Pancreas (tissue), 10 donors: ENCODE results near the gene PRKD3. TPM values are rescaled to one million over a fixed set of nuclear protein-coding genes. Genes with fewer than 3 reads are reported as not detected.

Source experiments
- ATAC-seq, 4 donors: fragments of 200-7000 bp; cut with Tn5 transposase; one replicate each; pipeline versions ENCODE4 v1.8.0 to v1.9.1; 2020; ENCODE audit warnings: mild to moderate bottlenecking in 4 of 4, moderate library complexity in 4 of 4
- DNase-seq, 6 donors: peaks; one replicate each; pipeline ENCODE4 v3.0.0-alpha.2; 2020
- FAIRE-seq: peaks from 2 replicates; lab custom pipeline; 2012; peaks lifted over from hg19 to GRCh38; lab: Jason Lieb, UNC
- H3K27ac ChIP-seq, 4 donors: fragments of 200-600 bp; sonication (generic); 1 replicate in 3 of 4; 2 replicates in 1 of 4; pipeline versions ENCODE4 v1.5.0 to v1.8.0; 2020
- H3K27me3 ChIP-seq, 4 donors: fragments of 200-600 bp; one replicate each; pipeline ENCODE4 v1.8.0; 2021
- H3K36me3 ChIP-seq, 3 donors: fragments of 200-600 bp; sonication (generic) in 1 of 3; one replicate each; pipeline versions ENCODE4 v1.5.0 to v1.8.0; 2020 to 2021
- H3K4me1 ChIP-seq, 3 donors: fragments of 200-600 bp; one replicate each; pipeline ENCODE4 v1.8.0; 2021
- H3K4me3 ChIP-seq, 4 donors: fragments of 200-600 bp; sonication (generic) in 2 of 4; one replicate each; pipeline versions ENCODE4 v1.5.0 to v1.8.0; 2020 to 2021
- H3K9me3 ChIP-seq, 4 donors: fragments of 200-600 bp; one replicate each; pipeline ENCODE4 v1.8.0; 2021
- CTCF ChIP-seq, 4 donors: fragments of 200-600 bp; sonication (generic) in 3 of 4; IDR thresholded peaks; one replicate each; pipeline versions ENCODE4 v1.5.0 to v1.8.0; 2021; ENCODE audit warnings: antibody characterized with exemption in 4 of 4
- WGBS, 2 donors: extraction: QIAGEN DNeasy Blood & Tissue Kit; methylation state at CpG; one replicate each; pipeline ENCODE4 v1.1.7; 2013; 5-methylcytosine and 5-hydroxymethylcytosine counted together
- intact Hi-C, 3 donors: fragments of 100-400 bp; cut with DNase I; formaldehyde crosslinking; loops; one replicate each; pipeline versions ENCODE4 v1.11.1 to v1.14.2; 2022
- polyA plus RNA-seq, 2 donors: library from polyadenylated mRNA; stranded (reverse); fragments of 200-250 nt; gene quantifications; one replicate each; pipeline ENCODE4 v1.2.3, GENCODE V29; 2013
- total RNA-seq, 6 donors: library from RNA; stranded (reverse); fragmentation: NEBNext Ultra II Directional in 4 of 6; extraction: Animal tissue kit (Norgen Biotek cat#: 25700) in 4 of 6; gene quantifications; one replicate each; pipeline versions ENCODE4 v1.2.1 to v1.2.4, GENCODE V29; 2021 to 2023
- donor health status: healthy with polysubstance abuse.
- donor health status: DM: no; HTN: no; CAD: no; lungs with moderate emphysema.
- donor health status: DM: no; HTN: no; CAD: no.
- donor health status: control.
- donor health status: control.
- donor health status: Bipolar disorder and iron deficiency.
- donor health status: DM: yes; HTN: yes; CAD: no.
- donor health status: DM: no; HTN: no; CAD: no.
- donor health status: DM: no; HTN: no; CAD: no.
- donor health status: DM: yes; HTN: yes; CAD: no.

The PRKD3 gene
- total and polyA plus RNA-seq, 8 donors, result 4.1 to 17.2 (median 8.0) TPM

- Histone ChIP-seq H3K27me3 (no peaks in the 10 kb centered on the region), H3K36me3 (no peaks in the 10 kb centered on the region), H3K9me3 (no peaks in the 10 kb centered on the region), H3K27ac (peak within 1 kb of the TSS in 3 of 4 donors; percentile 6 to 53 (median 38)), H3K4me3 (peak within 1 kb of the TSS; percentile 38 to 67 (median 52)), H3K4me1 (peaks cover 0 to 3% (median 0%) of the 10 kb centered on the region in 3 donors)
- FAIRE-seq (no peak), ATAC-seq (peak; percentile 70 to 86 (median 81)), DNase-seq (peak; percentile 19 to 79 (median 38))
- TF ChIP-seq CTCF (IDR thresholded peaks at IDR 0.05), result no peak
- intact Hi-C loops, result no loop called here
- WGBS, 2 donors, result 2 to 3% methylated on average over 54 to 73 of the region's 73 CpGs
Measured at GRCh38 chr2:37344453-37345361, 20.1 kb upstream of the PRKD3 start, which contains the start of gene QPCT. Gene QPCT, plus strand, starts transcription at chr2:37344630. Its CDS starts 102 bp downstream, at chr2:37344732.

GRCh38 chr2:37343537-37344434 is 19.2 kb upstream of the PRKD3 start:
- WGBS, 2 donors, result 86% methylated on average over 7 of the region's 7 CpGs
- no peaks in the 10 kb centered on the region for H3K36me3 ChIP-seq
- peak overlapping the region in 3 of 4 donors; percentile 50 to 67 (median 53) for H3K4me3 ChIP-seq
- ATAC-seq (peak in 3 of 4 donors; percentile 48 to 54 (median 53)), FAIRE-seq (no peak), DNase-seq (no peak)
- H3K27me3 ChIP-seq, result no peaks in the 10 kb centered on the region
- H3K9me3 ChIP-seq, result no peaks in the 10 kb centered on the region
- no peak for TF ChIP-seq CTCF (IDR thresholded peaks at IDR 0.05)
- intact Hi-C loops, result no loop called here
- H3K27ac ChIP-seq, result peak overlapping the region in 3 of 4 donors; percentile 6 to 53 (median 38)
- H3K4me1 ChIP-seq, result peaks cover 0 to 3% (median 0%) of the 10 kb centered on the region in 3 donors

- H3K4me3 ChIP-seq, result no peak overlapping the region
- peaks cover 0 to 3% (median 0%) of the 10 kb centered on the region in 3 donors for H3K4me1 ChIP-seq
- intact Hi-C loops, result no loop called here
- H3K36me3 ChIP-seq, result no peaks in the 10 kb centered on the region
- no peak for TF ChIP-seq CTCF (IDR thresholded peaks at IDR 0.05)
- no peaks in the 10 kb centered on the region for H3K27me3 ChIP-seq
- no peak for FAIRE-seq
- 86 to 89% methylated on average over 7 of the region's 7 CpGs for WGBS, 2 donors
- DNase-seq, result no peak
- no peak for ATAC-seq
- H3K27ac ChIP-seq, result no peak overlapping the region
- no peaks in the 10 kb centered on the region for H3K9me3 ChIP-seq
Measured at GRCh38 chr2:37342591-37343220, 18.1 kb upstream of the PRKD3 start.

- no peak overlapping the region for H3K4me3 ChIP-seq
- no peaks in the 10 kb centered on the region for H3K27me3 ChIP-seq
- intact Hi-C loops, result no loop called here
- no peak for TF ChIP-seq CTCF (IDR thresholded peaks at IDR 0.05)
- no peaks in the 10 kb centered on the region for H3K36me3 ChIP-seq
- H3K9me3 ChIP-seq, result no peaks in the 10 kb centered on the region
- DNase-seq (no peak), FAIRE-seq (no peak), ATAC-seq (no peak)
- H3K4me1 ChIP-seq, result peaks cover 0 to 3% (median 0%) of the 10 kb centered on the region in 3 donors
- no peak overlapping the region for H3K27ac ChIP-seq
- 70% methylated on average over 3 of the region's 3 CpGs for WGBS, 2 donors
Measured at GRCh38 chr2:37340637-37341036, 16.0 kb upstream of the PRKD3 start.
